ENCODE data around the gene ITIH1.
"Not testable (repeated sequence)": the region's sequence is repeated elsewhere in the genome, so short reads cannot be mapped to it uniquely, and the experiment has no call there.

The ITIH1 gene

DNA sequence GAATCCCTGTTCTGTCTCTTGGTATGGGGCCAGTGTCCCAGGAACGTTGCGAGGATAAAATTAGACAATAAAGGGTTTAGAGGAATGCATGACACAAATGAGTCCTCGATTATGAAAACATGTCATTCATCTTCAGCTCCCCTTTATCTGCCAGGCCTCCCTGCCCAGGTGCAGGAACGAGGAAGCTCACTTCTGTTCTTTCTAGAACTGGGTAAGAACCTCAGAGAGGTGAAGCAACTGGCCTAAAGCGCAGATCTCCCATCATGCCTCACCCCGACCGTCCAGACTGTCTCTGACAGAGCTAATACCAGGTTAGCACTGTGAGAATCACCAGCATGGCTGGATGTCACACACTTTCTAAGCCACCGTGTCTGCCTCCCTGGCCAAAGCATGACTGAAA, 1.5 kb upstream of the ITIH1 start:
- Histone ChIP-seq H3K36me3 (ENCODE audit: insufficient read depth, insufficient read length, low read length) (no peaks in the 10 kb centered on the region), H3K4me3 (ENCODE audit: insufficient read length, low read depth) (no peak overlapping the region), H3K4me1 (ENCODE audit: insufficient read depth, insufficient read length) (no peaks in the 10 kb centered on the region), H3K27me3 (ENCODE audit: insufficient read depth, insufficient read length) (peaks cover 22% of the 10 kb centered on the region), H3K9ac (ENCODE audit: insufficient read length, low read depth) (no peak overlapping the region), H3K9me3 (ENCODE audit: insufficient read depth, low read length) (no peaks in the 10 kb centered on the region)
- no peak for DNase-seq (ENCODE audit: low read depth, low spot score)
- TF ChIP-seq ZNF274 (IDR thresholded peaks at IDR 0.05; ENCODE audit: low read depth, low read length) (no peak), SUZ12 (IDR thresholded peaks at IDR 0.05; ENCODE audit: extremely low read depth, insufficient read depth, insufficient read length) (no peak), YY1 (IDR thresholded peaks at IDR 0.05; ENCODE audit: insufficient read depth, insufficient read length) (no peak)

- not testable (repeated sequence) for H3K9ac ChIP-seq (ENCODE audit: insufficient read length, low read depth); DNase-seq (ENCODE audit: low read depth, low spot score); H3K36me3 ChIP-seq (ENCODE audit: insufficient read depth, insufficient read length, low read length)
Measured at GRCh38 chr3:52776486-52776885, 913 bp upstream of the ITIH1 start.

DNA sequence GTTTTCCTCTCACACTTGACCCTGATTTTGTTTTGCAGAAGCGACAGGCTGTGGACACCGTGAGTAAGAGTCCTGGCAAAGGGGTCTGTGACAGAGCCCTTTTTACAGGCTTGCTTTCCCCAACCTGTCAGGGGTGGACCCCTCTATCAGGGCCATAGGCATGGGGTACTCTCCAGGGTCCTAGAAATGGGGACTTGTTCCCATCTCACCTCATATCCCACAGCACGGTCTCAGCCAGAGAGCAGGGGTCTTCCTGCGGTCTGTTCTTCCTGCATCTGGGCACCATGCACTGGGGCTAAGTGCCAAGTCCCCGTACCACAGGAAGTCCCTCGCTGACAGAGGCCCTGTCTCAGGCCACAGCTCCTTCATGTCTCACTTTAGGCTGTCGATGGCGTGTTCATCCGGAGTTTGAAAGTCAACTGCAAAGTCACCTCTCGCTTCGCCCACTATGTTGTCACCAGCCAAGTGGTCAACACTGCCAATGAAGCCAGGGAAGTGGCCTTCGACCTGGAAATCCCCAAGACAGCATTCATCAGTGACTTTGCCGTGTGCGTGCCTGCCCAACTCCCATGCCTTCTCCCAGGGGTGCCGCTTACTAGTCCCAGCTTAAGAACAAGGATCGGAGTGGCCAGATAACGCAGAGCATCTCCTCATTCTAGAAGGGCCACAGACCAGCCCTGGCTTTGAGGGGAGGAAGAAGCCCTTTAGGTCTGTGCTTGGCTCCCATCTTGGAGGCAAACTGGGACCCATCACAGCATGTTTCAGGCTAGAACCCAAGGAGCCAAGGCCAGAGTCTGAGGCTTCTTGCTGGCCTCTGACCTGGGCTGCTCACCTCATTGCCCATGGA, 783 bp downstream of the ITIH1 start:
- no peak overlapping the region for H3K9ac ChIP-seq (ENCODE audit: insufficient read length, low read depth)
- H3K27me3 ChIP-seq (ENCODE audit: insufficient read depth, insufficient read length) = peaks cover 28% of the 10 kb centered on the region
- H3K4me1 ChIP-seq (ENCODE audit: insufficient read depth, insufficient read length) = peaks cover 2% of the 10 kb centered on the region
- no peaks in the 10 kb centered on the region for H3K9me3 ChIP-seq (ENCODE audit: insufficient read depth, low read length)
- no peak overlapping the region for H3K4me3 ChIP-seq (ENCODE audit: insufficient read length, low read depth)
- TF ChIP-seq YY1 (IDR thresholded peaks at IDR 0.05; ENCODE audit: insufficient read depth, insufficient read length) = no peak
- no peak for TF ChIP-seq ZNF274 (IDR thresholded peaks at IDR 0.05; ENCODE audit: low read depth, low read length)
- TF ChIP-seq SUZ12 (IDR thresholded peaks at IDR 0.05; ENCODE audit: extremely low read depth, insufficient read depth, insufficient read length) = no peak
- DNase-seq (ENCODE audit: low read depth, low spot score) = no peak
- H3K36me3 ChIP-seq (ENCODE audit: insufficient read depth, insufficient read length, low read length) = no peaks in the 10 kb centered on the region

More at GRCh38 chr3:52776486-52776885, 913 bp upstream of the ITIH1 start:
- not testable (repeated sequence) for H3K4me1 ChIP-seq (ENCODE audit: insufficient read depth, insufficient read length); H3K9me3 ChIP-seq (ENCODE audit: insufficient read depth, low read length); H3K4me3 ChIP-seq (ENCODE audit: insufficient read length, low read depth)
- peaks cover 23% of the 10 kb centered on the region for H3K27me3 ChIP-seq (ENCODE audit: insufficient read depth, insufficient read length)

DNA sequence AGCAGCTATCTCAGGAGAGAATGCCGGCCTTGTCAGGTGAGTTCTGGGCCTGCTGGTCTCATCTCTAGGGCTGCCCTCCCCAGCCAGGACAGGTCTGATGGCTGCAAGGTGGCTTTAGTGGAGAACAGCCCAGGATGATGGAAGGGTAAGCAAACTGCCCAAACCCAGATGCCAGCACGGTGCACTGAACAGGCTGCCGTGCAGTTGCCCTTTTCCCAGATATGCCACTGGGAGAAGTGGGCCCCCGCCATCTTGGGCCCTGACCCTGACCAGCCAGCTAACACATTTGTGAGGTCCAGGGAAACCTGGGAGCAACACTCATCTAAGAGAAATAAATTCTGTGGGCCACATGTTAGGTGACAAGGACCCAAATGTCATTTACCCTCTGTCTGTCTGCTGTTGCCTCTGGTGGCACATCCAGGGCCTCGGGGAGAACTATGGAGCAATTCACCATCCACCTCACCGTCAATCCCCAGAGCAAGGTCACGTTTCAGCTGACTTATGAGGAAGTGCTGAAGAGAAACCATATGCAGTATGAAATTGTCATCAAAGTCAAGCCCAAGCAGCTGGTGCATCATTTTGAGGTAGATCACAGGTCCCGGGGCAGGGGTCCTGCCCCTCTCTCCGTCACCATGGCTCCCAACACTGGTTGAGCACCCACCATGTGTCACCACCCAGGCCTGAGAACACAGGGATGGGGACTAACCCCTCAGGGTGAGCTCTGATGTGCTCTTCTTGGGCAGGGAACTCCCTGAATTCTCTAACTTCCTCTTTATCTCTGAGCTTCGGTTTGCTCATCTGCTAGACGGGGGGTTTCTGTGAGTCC, 1.8 kb downstream of the ITIH1 start:
- Histone ChIP-seq H3K27me3 (ENCODE audit: insufficient read depth, insufficient read length) (peaks cover 28% of the 10 kb centered on the region), H3K36me3 (ENCODE audit: insufficient read depth, insufficient read length, low read length) (no peaks in the 10 kb centered on the region), H3K9me3 (ENCODE audit: insufficient read depth, low read length) (no peaks in the 10 kb centered on the region), H3K4me3 (ENCODE audit: insufficient read length, low read depth) (no peak overlapping the region), H3K4me1 (ENCODE audit: insufficient read depth, insufficient read length) (peaks cover 5% of the 10 kb centered on the region), H3K9ac (ENCODE audit: insufficient read length, low read depth) (no peak overlapping the region)
- no peak for DNase-seq (ENCODE audit: low read depth, low spot score)
- TF ChIP-seq SUZ12 (IDR thresholded peaks at IDR 0.05; ENCODE audit: extremely low read depth, insufficient read depth, insufficient read length) (no peak), YY1 (IDR thresholded peaks at IDR 0.05; ENCODE audit: insufficient read depth, insufficient read length) (no peak), ZNF274 (IDR thresholded peaks at IDR 0.05; ENCODE audit: low read depth, low read length) (no peak)

GRCh38 chr3:52779837-52780585, 2.6 kb downstream of the ITIH1 start:
- Histone ChIP-seq H3K9ac (ENCODE audit: insufficient read length, low read depth) (no peak overlapping the region), H3K4me1 (ENCODE audit: insufficient read depth, insufficient read length) (peaks cover 5% of the 10 kb centered on the region), H3K36me3 (ENCODE audit: insufficient read depth, insufficient read length, low read length) (no peaks in the 10 kb centered on the region), H3K9me3 (ENCODE audit: insufficient read depth, low read length) (no peaks in the 10 kb centered on the region), H3K27me3 (ENCODE audit: insufficient read depth, insufficient read length) (peaks cover 23% of the 10 kb centered on the region), H3K4me3 (ENCODE audit: insufficient read length, low read depth) (no peak overlapping the region)
- DNase-seq (ENCODE audit: low read depth, low spot score) = no peak
- TF ChIP-seq YY1 (IDR thresholded peaks at IDR 0.05; ENCODE audit: insufficient read depth, insufficient read length) (no peak), SUZ12 (IDR thresholded peaks at IDR 0.05; ENCODE audit: extremely low read depth, insufficient read depth, insufficient read length) (no peak)

DNA sequence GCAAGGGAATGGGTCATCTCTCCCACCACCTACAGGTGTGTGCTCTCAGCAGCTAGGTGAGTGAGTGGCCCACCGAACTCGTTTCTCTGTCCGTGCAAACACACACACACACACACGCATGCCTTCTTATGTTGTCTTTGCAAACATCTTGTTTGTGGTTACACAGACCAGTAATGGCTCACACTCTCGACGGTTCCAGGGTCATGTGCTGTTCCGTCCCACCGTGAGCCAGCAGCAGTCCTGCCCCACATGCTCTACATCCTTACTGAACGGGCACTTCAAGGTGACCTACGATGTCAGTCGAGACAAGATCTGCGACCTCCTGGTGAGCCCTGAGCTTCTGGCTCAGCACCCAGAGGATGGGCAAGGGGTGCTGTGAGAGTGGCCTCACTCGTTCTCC, 4.3 kb downstream of the ITIH1 start:
- no peak overlapping the region for H3K4me3 ChIP-seq (ENCODE audit: insufficient read length, low read depth)
- H3K9me3 ChIP-seq (ENCODE audit: insufficient read depth, low read length) = no peaks in the 10 kb centered on the region

More for the DNA sequence above, 4.3 kb downstream of the ITIH1 start:
- DNase-seq (ENCODE audit: low read depth, low spot score) = no peak
- peaks cover 5% of the 10 kb centered on the region for H3K4me1 ChIP-seq (ENCODE audit: insufficient read depth, insufficient read length)
- H3K9ac ChIP-seq (ENCODE audit: insufficient read length, low read depth) = no peak overlapping the region
- H3K27me3 ChIP-seq (ENCODE audit: insufficient read depth, insufficient read length) = peaks cover 13% of the 10 kb centered on the region
- H3K36me3 ChIP-seq (ENCODE audit: insufficient read depth, insufficient read length, low read length) = no peaks in the 10 kb centered on the region
- TF ChIP-seq YY1 (IDR thresholded peaks at IDR 0.05; ENCODE audit: insufficient read depth, insufficient read length) (no peak), ZNF274 (IDR thresholded peaks at IDR 0.05; ENCODE audit: low read depth, low read length) (no peak), SUZ12 (IDR thresholded peaks at IDR 0.05; ENCODE audit: extremely low read depth, insufficient read depth, insufficient read length) (no peak)
